IPS-18c (cell line): ENCODE results near the gene PCSK6.
"Not testable (repeated sequence)": the region's sequence is repeated elsewhere in the genome, so short reads cannot be mapped to it uniquely, and the experiment has no call there.

Experiments
- H3K4me3 ChIP-seq: 2 replicates; pipeline ENCODE4 v1.7.0; 2013; ENCODE audit warnings: low read depth, mild to moderate bottlenecking, low read length, moderate library complexity; ENCODE audit not compliant: insufficient read depth
- H3K9me3 ChIP-seq: one replicate; pipeline ENCODE4 v1.6.1; 2013; ENCODE audit warnings: mild to moderate bottlenecking, low read length, moderate library complexity; ENCODE audit not compliant: control insufficient read depth, insufficient read depth

Gene PCSK6

GRCh38 chr15:101295607-101296161 is 193.8 kb downstream of the PCSK6 start:
- Histone ChIP-seq H3K4me3 (peak overlapping the region; percentile 98), H3K9me3 (peaks cover 2% of the 10 kb centered on the region)

- Histone ChIP-seq H3K9me3 (peaks cover 2% of the 10 kb centered on the region), H3K4me3 (peak within 1 kb of the TSS; percentile 98)
These were observed 194.5 kb downstream of the PCSK6 start, which contains the start of gene SNRPA1 for GRCh38 chr15:101294731-101295606. Gene SNRPA1, minus strand, starts transcription at chr15:101295248. Its CDS starts 70 bp downstream, at chr15:101295178.

GRCh38 chr15:101293122-101293521 is 196.4 kb downstream of the PCSK6 start:
- Histone ChIP-seq H3K9me3 (peaks cover 2% of the 10 kb centered on the region), H3K4me3 (no peak overlapping the region)

GRCh38 chr15:101288905-101289513 is 200.5 kb downstream of the PCSK6 start:
- Histone ChIP-seq H3K4me3 (no peak overlapping the region), H3K9me3 (no peaks in the 10 kb centered on the region)

- H3K9me3 ChIP-seq, H3K4me3 ChIP-seq: not testable (repeated sequence)
These were observed 202.2 kb downstream of the PCSK6 start for GRCh38 chr15:101287342-101287741.

- Histone ChIP-seq H3K4me3 (no peak overlapping the region), H3K9me3 (no peaks in the 10 kb centered on the region)
These were observed 202.9 kb downstream of the PCSK6 start for GRCh38 chr15:101286471-101287114.

GRCh38 chr15:101283931-101284330 is 205.6 kb downstream of the PCSK6 start:
- Histone ChIP-seq H3K9me3 (no peaks in the 10 kb centered on the region), H3K4me3 (no peak overlapping the region)

- Histone ChIP-seq H3K4me3 (no peak overlapping the region), H3K9me3 (no peaks in the 10 kb centered on the region)
These were observed 209.5 kb downstream of the PCSK6 start for GRCh38 chr15:101280007-101280406.

- Histone ChIP-seq H3K9me3 (no peaks in the 10 kb centered on the region), H3K4me3 (peak overlapping the region; percentile 92)
These were observed 211.5 kb downstream of the PCSK6 start for GRCh38 chr15:101277943-101278564.

- Histone ChIP-seq H3K4me3 (peak within 1 kb of the TSS; percentile 92), H3K9me3 (no peaks in the 10 kb centered on the region)
These were observed 212.3 kb downstream of the PCSK6 start, which contains the start of gene SELENOS for GRCh38 chr15:101277038-101277822. Gene SELENOS, minus strand, starts transcription at chr15:101277485. Its CDS starts 68 bp downstream, at chr15:101277417.

GRCh38 chr15:101276501-101277037 is 212.9 kb downstream of the PCSK6 start:
- H3K9me3 ChIP-seq = no peaks in the 10 kb centered on the region

GRCh38 chr15:101275018-101275417 is 214.5 kb downstream of the PCSK6 start:
- Histone ChIP-seq H3K4me3 (no peak overlapping the region), H3K9me3 (no peaks in the 10 kb centered on the region)

More at GRCh38 chr15:101276501-101277037, 212.9 kb downstream of the PCSK6 start:
- H3K4me3 ChIP-seq = peak overlapping the region; percentile 92

- no peak overlapping the region for H3K4me3 ChIP-seq
- no peaks in the 10 kb centered on the region for H3K9me3 ChIP-seq
These were observed 216.0 kb downstream of the PCSK6 start for GRCh38 chr15:101273534-101273933.

GRCh38 chr15:101272584-101272983 is 216.9 kb downstream of the PCSK6 start:
- no peaks in the 10 kb centered on the region for H3K9me3 ChIP-seq

GRCh38 chr15:101269479-101270223 is 219.9 kb downstream of the PCSK6 start:
- Histone ChIP-seq H3K4me3 (no peak overlapping the region), H3K9me3 (no peaks in the 10 kb centered on the region)

More at GRCh38 chr15:101272584-101272983, 216.9 kb downstream of the PCSK6 start:
- no peak overlapping the region for H3K4me3 ChIP-seq
